ENCODE data around the gene KIAA0513.

KIAA0513 gene

DNA sequence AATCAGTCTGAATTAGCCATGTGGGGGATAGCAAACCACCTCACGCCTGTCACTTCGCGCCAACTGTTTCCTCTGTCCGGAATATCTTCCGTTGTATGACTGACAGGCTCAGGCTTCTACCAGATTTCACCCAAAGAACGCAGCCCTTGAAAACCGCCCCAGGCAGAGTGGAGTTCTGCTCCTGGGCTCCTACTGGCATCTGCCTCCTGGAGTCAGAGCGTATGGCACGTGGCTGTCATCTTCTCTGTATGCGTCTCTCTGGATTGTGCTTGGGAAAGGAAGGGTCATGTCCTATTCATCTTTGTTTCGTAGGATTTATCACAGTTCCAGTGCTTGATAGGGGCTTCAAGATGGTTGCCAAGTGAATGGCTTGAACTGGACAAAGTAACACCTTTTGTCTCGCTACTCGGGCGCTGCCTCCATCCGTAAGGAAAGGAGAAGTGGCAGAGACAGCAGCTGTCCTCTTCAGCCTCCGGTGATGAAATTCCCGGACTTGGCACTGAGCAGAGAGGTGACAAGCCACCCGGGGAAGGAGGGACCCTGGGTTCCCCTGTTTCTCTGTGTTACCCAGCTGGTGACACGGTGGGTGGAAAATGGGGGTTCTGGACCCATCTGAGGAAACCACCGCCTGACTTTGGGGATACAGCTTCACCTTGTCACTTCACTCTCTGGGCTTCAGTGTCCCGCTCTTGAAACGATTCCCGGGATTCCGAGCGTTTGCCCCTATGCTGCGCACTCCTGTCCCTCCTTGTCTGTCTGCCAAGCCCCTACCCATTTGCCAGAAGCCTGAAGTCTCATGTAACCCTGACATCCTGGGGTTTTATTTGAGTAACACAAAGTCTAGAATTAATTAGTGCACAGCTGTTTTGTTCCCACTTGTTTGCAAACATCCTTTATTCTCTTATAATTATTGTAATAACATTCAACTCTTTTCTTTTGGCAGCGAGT, 13.9 kb downstream of the KIAA0513 start:
- peak overlapping the region; percentile 68 for H3K27ac ChIP-seq (ENCODE audit: low read length)
- H3K4me3 ChIP-seq (ENCODE audit: low read length in 2 of 2): peak overlapping the region in 1 of 2 donors; percentile 52
- H3K4me1 ChIP-seq (ENCODE audit: control insufficient read depth, insufficient read depth, low read length): peaks cover 33% of the 10 kb centered on the region
- peak overlapping the region in 1 of 2 donors; percentile 36 for H3K9ac ChIP-seq (ENCODE audit: low read length in 2 of 2)
- H3K9me3 ChIP-seq (ENCODE audit: control insufficient read depth in 2 of 2, low read length in 2 of 2): no peaks in the 10 kb centered on the region
- peaks cover 2 to 3% of the 10 kb centered on the region in 2 donors for H3K36me3 ChIP-seq (ENCODE audit: control insufficient read depth in 2 of 2, insufficient read depth in 2 of 2, low read length in 2 of 2)
- H3K27me3 ChIP-seq (ENCODE audit: control insufficient read depth in 1 of 2, insufficient read depth in 2 of 2, low read length in 2 of 2): no peaks in the 10 kb centered on the region

DNA sequence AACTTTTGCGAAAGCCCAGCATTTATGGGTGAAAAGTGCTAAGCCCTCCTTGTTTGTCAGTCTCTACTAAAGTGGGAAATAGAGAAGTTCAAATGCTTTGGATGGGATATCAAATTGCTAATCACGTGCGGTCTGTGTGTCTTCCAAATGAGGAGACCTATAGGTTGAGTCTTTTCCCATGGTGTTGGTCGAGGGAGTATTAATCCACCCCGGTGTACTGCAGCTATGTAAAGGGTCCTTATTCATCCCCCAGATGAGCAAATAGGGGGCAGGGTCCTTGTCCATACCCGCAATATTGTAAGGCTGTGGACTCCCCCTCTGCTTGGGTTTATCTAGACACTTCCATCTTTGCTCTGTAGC, 14.6 kb downstream of the KIAA0513 start:
- Histone ChIP-seq H3K27ac (ENCODE audit: low read length) (peak overlapping the region; percentile 49), H3K9ac (ENCODE audit: low read length in 2 of 2) (peak overlapping the region in 1 of 2 donors; percentile 21), H3K9me3 (ENCODE audit: control insufficient read depth in 2 of 2, low read length in 2 of 2) (no peaks in the 10 kb centered on the region), H3K36me3 (ENCODE audit: control insufficient read depth in 2 of 2, insufficient read depth in 2 of 2, low read length in 2 of 2) (peaks cover 0 to 3% of the 10 kb centered on the region in 2 donors), H3K4me1 (ENCODE audit: control insufficient read depth, insufficient read depth, low read length) (peaks cover 26% of the 10 kb centered on the region), H3K4me3 (ENCODE audit: low read length in 2 of 2) (no peak overlapping the region), H3K27me3 (ENCODE audit: control insufficient read depth in 1 of 2, insufficient read depth in 2 of 2, low read length in 2 of 2) (no peaks in the 10 kb centered on the region)

DNA sequence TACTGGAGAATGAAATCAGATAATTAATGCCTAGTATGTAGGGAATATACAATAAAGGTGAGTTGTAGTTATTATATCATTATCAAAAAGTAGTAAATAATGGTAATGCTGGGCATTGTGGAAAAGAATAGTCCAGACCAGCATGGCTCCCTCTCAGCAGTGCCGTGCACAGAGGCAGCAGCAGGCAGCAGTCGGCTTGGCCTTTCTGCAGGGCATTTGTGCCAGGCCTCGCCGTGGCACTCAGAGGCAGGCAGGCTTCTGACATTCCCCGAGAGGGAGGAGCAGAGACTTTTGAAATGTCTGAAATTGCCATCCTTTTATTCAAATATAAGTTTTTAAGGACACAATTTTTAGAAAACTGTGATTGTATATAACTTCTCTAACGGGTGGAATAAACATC, 15.0 kb downstream of the KIAA0513 start:
- no peaks in the 10 kb centered on the region for H3K9me3 ChIP-seq (ENCODE audit: control insufficient read depth in 2 of 2, low read length in 2 of 2)
- H3K4me1 ChIP-seq (ENCODE audit: control insufficient read depth, insufficient read depth, low read length): peaks cover 24% of the 10 kb centered on the region
- H3K27ac ChIP-seq (ENCODE audit: low read length): peak overlapping the region; percentile 49
- H3K36me3 ChIP-seq (ENCODE audit: control insufficient read depth in 2 of 2, insufficient read depth in 2 of 2, low read length in 2 of 2): peaks cover 0 to 3% of the 10 kb centered on the region in 2 donors
- H3K27me3 ChIP-seq (ENCODE audit: control insufficient read depth in 1 of 2, insufficient read depth in 2 of 2, low read length in 2 of 2): no peaks in the 10 kb centered on the region
- no peak overlapping the region for H3K4me3 ChIP-seq (ENCODE audit: low read length in 2 of 2)
- H3K9ac ChIP-seq (ENCODE audit: low read length in 2 of 2): no peak overlapping the region

DNA sequence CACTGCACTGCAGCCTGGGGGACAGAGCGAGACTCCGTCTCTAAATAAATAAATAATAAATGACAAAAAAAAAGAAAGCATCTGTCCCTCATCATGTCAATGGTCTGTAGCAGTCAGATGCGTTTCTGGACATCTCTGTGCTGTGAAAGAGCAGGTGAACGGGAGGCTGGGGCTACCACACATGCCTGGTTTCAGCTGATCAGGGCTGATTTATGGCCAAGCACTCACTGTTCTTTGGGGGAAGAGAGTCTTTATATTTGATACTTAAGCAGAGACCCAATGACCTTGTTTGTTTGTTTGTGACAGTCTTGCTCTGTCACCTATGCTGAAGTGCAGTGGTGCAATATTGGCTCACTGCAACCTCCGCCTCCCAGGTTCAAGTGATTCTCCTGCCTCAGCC, 17.5 kb downstream of the KIAA0513 start:
- no peaks in the 10 kb centered on the region for H3K27me3 ChIP-seq (ENCODE audit: control insufficient read depth in 1 of 2, insufficient read depth in 2 of 2, low read length in 2 of 2)
- no peaks in the 10 kb centered on the region for H3K9me3 ChIP-seq (ENCODE audit: control insufficient read depth in 2 of 2, low read length in 2 of 2)
- no peak overlapping the region for H3K4me3 ChIP-seq (ENCODE audit: low read length in 2 of 2)
- H3K9ac ChIP-seq (ENCODE audit: low read length in 2 of 2): no peak overlapping the region
- no peaks in the 10 kb centered on the region for H3K36me3 ChIP-seq (ENCODE audit: control insufficient read depth in 2 of 2, insufficient read depth in 2 of 2, low read length in 2 of 2)
- H3K4me1 ChIP-seq (ENCODE audit: control insufficient read depth, insufficient read depth, low read length): peaks cover 22% of the 10 kb centered on the region
- H3K27ac ChIP-seq (ENCODE audit: low read length): no peak overlapping the region

DNA sequence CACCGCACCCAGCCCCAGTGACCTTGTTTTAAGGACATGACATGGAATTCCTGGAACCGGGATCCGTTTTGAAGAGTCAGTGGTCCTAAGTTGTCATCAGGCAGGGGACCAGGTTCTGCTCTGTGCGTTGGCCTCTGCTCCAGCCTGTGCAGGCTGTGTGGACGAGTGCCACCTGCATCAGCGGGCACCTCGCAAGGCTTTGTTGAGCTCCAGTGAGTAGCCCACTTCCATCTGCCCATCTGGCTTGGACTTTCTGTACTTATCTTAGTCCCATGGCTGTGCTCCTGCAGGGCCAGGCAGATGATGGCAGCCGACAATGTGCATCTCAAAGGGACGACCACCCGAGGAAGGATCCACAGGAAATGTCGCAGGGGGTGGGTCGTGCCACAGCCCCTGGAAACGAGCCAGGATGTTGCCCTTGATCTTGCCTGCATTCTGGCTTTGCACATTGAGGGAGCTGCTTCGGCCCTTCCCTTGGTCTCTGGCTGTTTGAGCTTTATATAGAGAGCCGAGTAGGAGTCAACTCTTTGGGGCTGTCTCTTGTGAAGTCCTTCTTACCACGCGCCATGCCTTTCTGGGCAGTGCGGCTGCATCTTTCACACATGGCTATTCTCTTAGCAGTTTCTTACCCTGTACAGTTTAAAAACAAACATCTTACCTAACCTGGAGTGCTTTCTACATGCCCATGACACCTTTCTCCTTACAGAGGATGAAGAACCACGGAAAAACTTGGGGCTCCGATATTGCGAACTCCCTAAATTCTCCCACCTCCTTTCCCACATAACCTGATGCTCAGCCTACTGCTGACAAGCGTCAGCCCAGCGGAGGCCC, 18.3 kb downstream of the KIAA0513 start:
- no peak overlapping the region for H3K27ac ChIP-seq (ENCODE audit: low read length)
- H3K27me3 ChIP-seq (ENCODE audit: control insufficient read depth in 1 of 2, insufficient read depth in 2 of 2, low read length in 2 of 2): no peaks in the 10 kb centered on the region
- peaks cover 16% of the 10 kb centered on the region for H3K4me1 ChIP-seq (ENCODE audit: control insufficient read depth, insufficient read depth, low read length)

DNA sequence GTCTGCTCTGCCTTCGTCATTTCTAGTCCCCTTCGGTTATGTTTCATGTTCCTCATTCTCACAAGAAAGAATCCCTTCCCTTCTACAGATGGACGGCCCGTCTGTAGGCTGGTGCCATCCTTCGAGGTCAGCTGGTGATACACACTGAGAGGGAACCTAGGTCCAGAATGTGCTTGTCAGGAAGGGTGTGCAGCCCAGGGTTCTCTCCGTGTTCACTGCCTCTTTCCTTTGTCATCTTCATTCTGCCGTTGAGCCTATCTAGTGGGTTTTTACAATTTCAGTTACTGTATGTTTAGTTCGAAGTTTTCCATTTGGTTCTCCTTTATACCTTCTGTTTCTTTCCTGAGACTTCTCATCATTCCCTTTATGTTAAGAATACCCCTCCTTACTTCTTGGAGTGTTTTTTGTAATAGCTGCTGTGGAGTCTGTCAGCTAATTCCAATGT, 18.9 kb downstream of the KIAA0513 start:
- Histone ChIP-seq H3K27ac (ENCODE audit: low read length) (no peak overlapping the region), H3K9me3 (ENCODE audit: control insufficient read depth in 2 of 2, low read length in 2 of 2) (no peaks in the 10 kb centered on the region), H3K4me3 (ENCODE audit: low read length in 2 of 2) (no peak overlapping the region), H3K27me3 (ENCODE audit: control insufficient read depth in 1 of 2, insufficient read depth in 2 of 2, low read length in 2 of 2) (no peaks in the 10 kb centered on the region), H3K36me3 (ENCODE audit: control insufficient read depth in 2 of 2, insufficient read depth in 2 of 2, low read length in 2 of 2) (no peaks in the 10 kb centered on the region), H3K9ac (ENCODE audit: low read length in 2 of 2) (no peak overlapping the region), H3K4me1 (ENCODE audit: control insufficient read depth, insufficient read depth, low read length) (peaks cover 10% of the 10 kb centered on the region)

More for the DNA sequence above, 18.3 kb downstream of the KIAA0513 start:
- Histone ChIP-seq H3K9me3 (ENCODE audit: control insufficient read depth in 2 of 2, low read length in 2 of 2) (no peaks in the 10 kb centered on the region), H3K9ac (ENCODE audit: low read length in 2 of 2) (no peak overlapping the region), H3K4me3 (ENCODE audit: low read length in 2 of 2) (no peak overlapping the region), H3K36me3 (ENCODE audit: control insufficient read depth in 2 of 2, insufficient read depth in 2 of 2, low read length in 2 of 2) (no peaks in the 10 kb centered on the region)

DNA sequence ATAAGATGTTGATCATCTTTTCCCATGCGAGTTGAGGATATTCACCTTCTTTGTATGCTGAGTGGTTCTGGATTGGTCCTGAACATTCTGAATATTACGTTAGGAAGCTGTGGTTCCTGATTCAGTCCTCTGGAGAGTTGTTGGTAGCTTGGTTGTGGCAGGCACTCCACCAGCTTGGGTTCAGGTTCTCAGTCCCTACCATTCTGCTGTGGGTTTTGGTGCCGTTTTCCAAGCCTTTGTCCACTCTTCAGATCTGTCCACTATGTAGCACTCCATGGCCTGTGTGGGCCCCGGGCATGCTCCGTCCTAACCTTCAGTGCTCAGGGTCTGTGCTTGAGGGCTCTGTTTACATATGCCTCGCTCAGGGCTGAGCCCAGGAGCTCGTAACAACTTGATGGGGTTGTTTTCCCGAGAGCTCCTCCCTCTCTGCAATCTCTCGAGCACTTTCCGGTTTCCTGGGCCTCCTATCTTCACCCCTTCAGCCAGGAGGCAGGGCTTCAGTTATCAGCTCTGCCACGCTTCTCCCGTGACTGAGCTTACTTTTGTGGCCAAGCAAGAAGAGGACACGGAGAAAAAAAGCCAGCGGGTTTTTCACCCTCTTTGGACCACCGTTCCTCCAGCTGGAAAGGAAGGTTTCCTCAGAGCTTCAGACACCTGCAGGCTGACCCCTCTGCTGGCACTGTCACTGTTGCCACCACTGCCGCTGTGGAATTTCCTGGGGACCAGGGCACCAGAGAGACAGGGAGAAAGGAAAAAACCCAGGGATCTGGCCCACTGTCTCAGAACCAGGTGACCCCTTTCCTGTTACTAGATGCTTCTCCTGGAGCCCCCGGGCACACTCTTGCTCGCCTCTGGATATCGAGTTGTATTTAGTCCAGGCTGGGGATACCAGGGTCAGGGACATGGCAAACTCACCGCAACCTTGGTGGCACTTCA, 19.6 kb downstream of the KIAA0513 start:
- H3K4me1 ChIP-seq (ENCODE audit: control insufficient read depth, insufficient read depth, low read length): peaks cover 4% of the 10 kb centered on the region
- no peak overlapping the region for H3K9ac ChIP-seq (ENCODE audit: low read length in 2 of 2)
- H3K9me3 ChIP-seq (ENCODE audit: control insufficient read depth in 2 of 2, low read length in 2 of 2): no peaks in the 10 kb centered on the region
- H3K27ac ChIP-seq (ENCODE audit: low read length): no peak overlapping the region
- H3K4me3 ChIP-seq (ENCODE audit: low read length in 2 of 2): no peak overlapping the region
- H3K27me3 ChIP-seq (ENCODE audit: control insufficient read depth in 1 of 2, insufficient read depth in 2 of 2, low read length in 2 of 2): no peaks in the 10 kb centered on the region
- H3K36me3 ChIP-seq (ENCODE audit: control insufficient read depth in 2 of 2, insufficient read depth in 2 of 2, low read length in 2 of 2): no peaks in the 10 kb centered on the region

DNA sequence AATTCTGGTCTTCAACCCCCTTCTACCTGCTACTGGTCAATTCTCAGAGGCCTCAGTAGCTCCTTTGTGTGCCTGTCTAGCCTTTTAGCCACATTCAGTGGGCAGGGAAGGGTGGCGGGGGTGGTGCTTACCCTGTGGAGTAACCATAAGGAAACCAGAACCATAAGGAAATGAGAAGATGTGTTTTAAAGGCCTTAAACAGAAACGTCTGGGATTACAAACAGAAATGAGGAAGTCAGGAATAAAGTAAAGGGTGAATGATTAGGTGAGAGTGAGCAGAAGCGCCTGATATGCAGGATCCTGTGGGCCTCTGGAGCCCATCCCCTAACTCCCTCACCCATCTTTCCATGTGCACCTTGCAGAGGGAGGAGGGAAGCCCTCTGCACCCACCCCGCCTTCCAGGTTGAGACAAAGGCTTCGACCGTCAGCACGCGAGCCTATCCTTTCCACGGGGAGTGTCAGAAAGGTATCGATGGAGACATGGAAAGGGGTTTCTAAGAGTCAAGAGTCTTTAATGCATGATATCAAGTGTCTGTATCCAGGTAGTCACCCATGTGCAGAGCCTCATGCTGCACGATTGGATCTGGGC, 20.4 kb downstream of the KIAA0513 start:
- no peaks in the 10 kb centered on the region for H3K9me3 ChIP-seq (ENCODE audit: control insufficient read depth in 2 of 2, low read length in 2 of 2)
- H3K9ac ChIP-seq (ENCODE audit: low read length in 2 of 2): no peak overlapping the region
- H3K36me3 ChIP-seq (ENCODE audit: control insufficient read depth in 2 of 2, insufficient read depth in 2 of 2, low read length in 2 of 2): no peaks in the 10 kb centered on the region
- no peaks in the 10 kb centered on the region for H3K4me1 ChIP-seq (ENCODE audit: control insufficient read depth, insufficient read depth, low read length)
- H3K27ac ChIP-seq (ENCODE audit: low read length): no peak overlapping the region
- no peak overlapping the region for H3K4me3 ChIP-seq (ENCODE audit: low read length in 2 of 2)
- no peaks in the 10 kb centered on the region for H3K27me3 ChIP-seq (ENCODE audit: control insufficient read depth in 1 of 2, insufficient read depth in 2 of 2, low read length in 2 of 2)

DNA sequence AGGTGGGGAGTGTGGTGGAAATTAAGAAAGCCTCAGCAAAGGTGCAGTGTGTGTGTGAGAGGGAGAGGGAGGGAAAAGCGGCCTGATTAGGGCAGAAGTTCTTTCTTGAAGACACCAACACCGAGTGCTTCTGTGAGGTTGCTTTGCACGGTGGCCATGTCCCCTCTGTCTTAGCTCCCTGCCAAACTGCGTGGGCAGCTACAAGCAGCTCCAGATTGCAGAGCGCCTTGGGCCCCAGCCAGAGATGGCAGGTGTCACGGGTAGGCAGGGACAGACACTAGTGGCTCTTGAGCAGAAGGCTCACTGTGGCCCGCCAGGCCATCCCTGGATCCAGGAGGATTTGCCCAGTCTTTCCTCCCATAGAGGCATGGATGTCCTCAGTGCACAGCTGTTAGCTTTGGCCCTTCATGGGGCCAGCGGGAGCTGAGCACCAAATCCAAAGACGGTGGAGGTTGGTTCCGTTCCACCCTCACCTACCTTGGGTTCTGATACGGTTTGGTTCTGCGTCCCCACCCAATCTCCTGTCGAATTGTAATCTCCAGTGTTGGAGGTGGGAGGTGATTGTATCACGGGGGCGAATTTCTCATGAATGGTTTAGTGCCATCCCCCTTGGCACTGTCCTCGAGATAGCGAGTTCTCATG, 21.4 kb downstream of the KIAA0513 start:
- Histone ChIP-seq H3K9me3 (ENCODE audit: control insufficient read depth in 2 of 2, low read length in 2 of 2) (no peaks in the 10 kb centered on the region), H3K27me3 (ENCODE audit: control insufficient read depth in 1 of 2, insufficient read depth in 2 of 2, low read length in 2 of 2) (no peaks in the 10 kb centered on the region), H3K9ac (ENCODE audit: low read length in 2 of 2) (no peak overlapping the region), H3K4me1 (ENCODE audit: control insufficient read depth, insufficient read depth, low read length) (no peaks in the 10 kb centered on the region), H3K36me3 (ENCODE audit: control insufficient read depth in 2 of 2, insufficient read depth in 2 of 2, low read length in 2 of 2) (no peaks in the 10 kb centered on the region), H3K4me3 (ENCODE audit: low read length in 2 of 2) (no peak overlapping the region), H3K27ac (ENCODE audit: low read length) (no peak overlapping the region)
